ENCODE results near the gene USP6NL. TPM values are rescaled to one million over a fixed set of nuclear protein-coding genes. Genes with fewer than 3 reads are reported as not detected.

USP6NL gene
- total RNA-seq, 1 experiment from 2014 or later: 24.6 TPM

DNA sequence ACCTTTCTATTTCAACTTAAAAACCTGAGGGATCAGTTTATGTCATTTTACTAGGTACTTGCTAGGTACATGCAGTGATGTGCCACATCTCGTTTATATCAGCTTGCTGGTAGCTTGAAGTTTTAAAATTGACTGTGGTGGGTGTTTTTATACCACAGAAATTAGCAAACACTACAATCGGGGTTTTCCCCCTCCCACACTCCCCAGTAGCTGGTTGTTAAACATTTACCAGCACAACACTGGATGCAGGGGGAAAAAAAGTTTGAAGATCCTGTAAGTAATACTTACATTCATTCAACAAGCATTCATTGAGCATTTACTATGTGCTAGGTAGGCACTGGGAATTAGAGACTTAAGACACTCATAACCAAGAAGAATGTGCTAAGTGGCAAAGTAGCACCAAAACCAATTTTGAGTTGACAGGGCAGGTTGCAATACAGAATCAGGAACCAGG, 32.6 kb downstream of the USP6NL start:
- Histone ChIP-seq H3K9me3 (ENCODE audit: control insufficient read depth in 1 of 2, insufficient read depth in 1 of 2, low read depth in 1 of 2, low read length in 2 of 2) (no peaks in the 10 kb centered on the region), H2AFZ (ENCODE audit: low read depth, low read length, poor library complexity, severe bottlenecking) (no peak overlapping the region), H3K4me2 (ENCODE audit: low read length) (no peak overlapping the region), H3K79me2 (ENCODE audit: insufficient read depth, low read length) (peaks cover 86% of the 10 kb centered on the region), H3K27me3 (ENCODE audit: insufficient read depth, low read length) (no peaks in the 10 kb centered on the region), H3K9me2 (ENCODE audit: insufficient read depth) (no peaks in the 10 kb centered on the region), H3K4me1 (ENCODE audit: control insufficient read depth in 1 of 2, insufficient read depth in 2 of 2, low read length in 2 of 2) (peaks cover 0 to 4% of the 10 kb centered on the region in 2 experiments; a peak in 2 of 4 replicates), H3K9ac (ENCODE audit: low read length) (no peak overlapping the region), H3K36me3 (ENCODE audit: control insufficient read depth in 1 of 2, insufficient read depth in 2 of 2, low read length in 2 of 2) (no peaks in the 10 kb centered on the region), H4K20me1 (ENCODE audit: insufficient read depth) (no peaks in the 10 kb centered on the region), H3K4me3 (replicated peaks in 1 of 2; ENCODE audit: low read depth in 1 of 2, low read length in 2 of 2) (no peak overlapping the region), H3K27ac (ENCODE audit: low read depth, low read length) (no peak overlapping the region)
- ChIA-PET POLR2A (no interaction called here), CTCF (no interaction called here), RAD21 (ENCODE audit: low non-redundant PET in 1 of 2, low total read pairs in 2 of 2, uncharacterized antibody in 2 of 2, unreplicated experiment in 2 of 2) (interaction anchor here in 1 of 2 experiments (0.6 kb wide), 1 partner anchor 24 kb away, joined by 5 read pairs; no protein-coding TSS in a partner anchor)
- BruUV-seq (replicated peaks): TSS peak; percentile 8
- ATAC-seq (no peak), DNase-seq (ENCODE audit: low read depth, low spot score) (no peak)
- intact Hi-C loops (cut with micrococcal nuclease): no loop called here
- TF ChIP-seq YY1 (IDR thresholded peaks at IDR 0.05; ENCODE audit: extremely low read depth, insufficient replicate concordance, low read depth, low read length) (no peak), CBX3 (IDR thresholded peaks at IDR 0.05; ENCODE audit: low read depth) (no peak), SRF (IDR thresholded peaks at IDR 0.05; ENCODE audit: low read depth) (no peak), SP1 (IDR thresholded peaks at IDR 0.05; ENCODE audit: low read depth) (no peak), TCF7L2 (IDR thresholded peaks at IDR 0.05; ENCODE audit: borderline replicate concordance, extremely low read depth, insufficient read depth, insufficient read length) (no peak), EZH2 (IDR thresholded peaks at IDR 0.05) (no peak), ZNF274 (IDR thresholded peaks at IDR 0.05; ENCODE audit: low read depth, low read length) (no peak), ELF1 (IDR thresholded peaks at IDR 0.05; ENCODE audit: borderline replicate concordance, low read depth) (no peak), POLR2AphosphoS5 (IDR thresholded peaks at IDR 0.05; ENCODE audit: low read depth, low read length) (no peak)
- TF ChIP-seq, protein P1, sequence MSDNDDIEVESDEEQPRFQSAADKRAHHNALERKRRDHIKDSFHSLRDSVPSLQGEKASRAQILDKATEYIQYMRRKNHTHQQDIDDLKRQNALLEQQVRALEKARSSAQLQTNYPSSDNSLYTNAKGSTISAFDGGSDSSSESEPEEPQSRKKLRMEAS (IDR thresholded peaks at IDR 0.05): no peak
- TF ChIP-seq, protein P2, sequence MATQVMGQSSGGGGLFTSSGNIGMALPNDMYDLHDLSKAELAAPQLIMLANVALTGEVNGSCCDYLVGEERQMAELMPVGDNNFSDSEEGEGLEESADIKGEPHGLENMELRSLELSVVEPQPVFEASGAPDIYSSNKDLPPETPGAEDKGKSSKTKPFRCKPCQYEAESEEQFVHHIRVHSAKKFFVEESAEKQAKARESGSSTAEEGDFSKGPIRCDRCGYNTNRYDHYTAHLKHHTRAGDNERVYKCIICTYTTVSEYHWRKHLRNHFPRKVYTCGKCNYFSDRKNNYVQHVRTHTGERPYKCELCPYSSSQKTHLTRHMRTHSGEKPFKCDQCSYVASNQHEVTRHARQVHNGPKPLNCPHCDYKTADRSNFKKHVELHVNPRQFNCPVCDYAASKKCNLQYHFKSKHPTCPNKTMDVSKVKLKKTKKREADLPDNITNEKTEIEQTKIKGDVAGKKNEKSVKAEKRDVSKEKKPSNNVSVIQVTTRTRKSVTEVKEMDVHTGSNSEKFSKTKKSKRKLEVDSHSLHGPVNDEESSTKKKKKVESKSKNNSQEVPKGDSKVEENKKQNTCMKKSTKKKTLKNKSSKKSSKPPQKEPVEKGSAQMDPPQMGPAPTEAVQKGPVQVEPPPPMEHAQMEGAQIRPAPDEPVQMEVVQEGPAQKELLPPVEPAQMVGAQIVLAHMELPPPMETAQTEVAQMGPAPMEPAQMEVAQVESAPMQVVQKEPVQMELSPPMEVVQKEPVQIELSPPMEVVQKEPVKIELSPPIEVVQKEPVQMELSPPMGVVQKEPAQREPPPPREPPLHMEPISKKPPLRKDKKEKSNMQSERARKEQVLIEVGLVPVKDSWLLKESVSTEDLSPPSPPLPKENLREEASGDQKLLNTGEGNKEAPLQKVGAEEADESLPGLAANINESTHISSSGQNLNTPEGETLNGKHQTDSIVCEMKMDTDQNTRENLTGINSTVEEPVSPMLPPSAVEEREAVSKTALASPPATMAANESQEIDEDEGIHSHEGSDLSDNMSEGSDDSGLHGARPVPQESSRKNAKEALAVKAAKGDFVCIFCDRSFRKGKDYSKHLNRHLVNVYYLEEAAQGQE (IDR thresholded peaks at IDR 0.05; ENCODE audit: low read depth): no peak
- TF ChIP-seq, protein P3, sequence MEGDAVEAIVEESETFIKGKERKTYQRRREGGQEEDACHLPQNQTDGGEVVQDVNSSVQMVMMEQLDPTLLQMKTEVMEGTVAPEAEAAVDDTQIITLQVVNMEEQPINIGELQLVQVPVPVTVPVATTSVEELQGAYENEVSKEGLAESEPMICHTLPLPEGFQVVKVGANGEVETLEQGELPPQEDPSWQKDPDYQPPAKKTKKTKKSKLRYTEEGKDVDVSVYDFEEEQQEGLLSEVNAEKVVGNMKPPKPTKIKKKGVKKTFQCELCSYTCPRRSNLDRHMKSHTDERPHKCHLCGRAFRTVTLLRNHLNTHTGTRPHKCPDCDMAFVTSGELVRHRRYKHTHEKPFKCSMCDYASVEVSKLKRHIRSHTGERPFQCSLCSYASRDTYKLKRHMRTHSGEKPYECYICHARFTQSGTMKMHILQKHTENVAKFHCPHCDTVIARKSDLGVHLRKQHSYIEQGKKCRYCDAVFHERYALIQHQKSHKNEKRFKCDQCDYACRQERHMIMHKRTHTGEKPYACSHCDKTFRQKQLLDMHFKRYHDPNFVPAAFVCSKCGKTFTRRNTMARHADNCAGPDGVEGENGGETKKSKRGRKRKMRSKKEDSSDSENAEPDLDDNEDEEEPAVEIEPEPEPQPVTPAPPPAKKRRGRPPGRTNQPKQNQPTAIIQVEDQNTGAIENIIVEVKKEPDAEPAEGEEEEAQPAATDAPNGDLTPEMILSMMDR (IDR thresholded peaks at IDR 0.05 in 2 of 3, conservative IDR thresholded peaks at IDR 0.05 in 1 of 3; ENCODE audit: borderline replicate concordance in 1 of 3, insufficient read depth in 1 of 3, low read depth in 2 of 3, low read length in 2 of 3): no peak
